NB4 (cell line): ENCODE measurements around the gene RAET1G.

ENCODE experiments used
- CTCF ChIP-seq: IDR thresholded peaks from one replicate; pipeline ENCODE4 v1.5.1; 2012; ENCODE audit warnings: low read depth, low read length
- POLR2A ChIP-seq: IDR thresholded peaks from 2 replicates; pipeline ENCODE4 v1.6.1; 2011; ENCODE audit warnings: mild to moderate bottlenecking; ENCODE audit not compliant: insufficient read length; ENCODE audit errors: extremely low read depth

DNA sequence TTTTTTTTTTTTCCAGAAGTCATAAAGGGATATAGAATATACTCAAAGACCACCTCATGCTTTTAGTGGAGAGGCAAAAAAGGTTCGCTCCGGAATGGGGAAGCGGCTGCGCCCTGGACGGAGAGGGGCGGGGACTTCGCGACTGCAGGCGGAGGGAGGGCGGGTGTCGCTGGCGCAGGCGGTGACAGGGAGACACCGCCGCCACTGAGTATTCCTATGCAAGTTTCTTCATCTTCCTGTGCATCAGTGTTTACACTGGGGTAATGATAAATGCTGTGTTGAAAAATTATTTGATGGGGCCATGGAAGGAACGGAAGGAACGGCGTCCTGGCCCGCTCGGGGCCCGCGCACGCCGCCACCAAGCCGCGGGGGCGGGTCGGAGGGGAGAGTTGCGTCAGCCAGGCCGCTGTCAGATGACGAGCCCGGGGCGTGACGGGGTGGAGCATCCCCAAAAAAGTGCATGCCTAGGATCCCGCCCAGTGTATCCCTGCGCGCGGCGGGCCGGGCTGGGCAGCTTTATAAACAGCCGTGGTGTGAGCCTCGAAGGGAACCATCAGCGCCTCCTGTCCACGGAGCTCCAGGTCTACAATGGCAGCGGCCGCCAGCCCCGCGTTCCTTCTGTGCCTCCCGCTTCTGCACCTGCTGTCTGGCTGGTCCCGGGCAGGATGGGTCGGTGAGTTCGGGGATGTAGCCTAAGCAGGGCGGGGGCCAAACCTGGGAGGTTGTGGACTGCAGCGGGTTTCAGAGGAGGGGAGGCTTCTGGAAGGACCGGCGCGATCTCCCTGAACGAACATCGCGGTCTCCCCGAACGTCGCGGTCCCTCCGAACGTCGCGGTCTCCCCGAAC, 40.8 kb upstream of the RAET1G start, which contains the start of gene ULBP1:
- no peak for TF ChIP-seq CTCF
- no peak for TF ChIP-seq POLR2A
